PC-9 (cell line): ENCODE measurements around the gene MOGAT1.

Source experiments
- EZH2 ChIP-seq: fragments of 200-600 bp; sonication (generic); IDR thresholded peaks from 2 replicates; pipeline ENCODE4 v1.8.0; 2017; ENCODE audit warnings: antibody characterized with exemption, low read depth
- TF ChIP-seq, protein P1 (sequence below): fragments of 200-600 bp; sonication (generic); conservative IDR thresholded peaks from 2 replicates; pipeline ENCODE4 v1.6.1; 2017; ENCODE audit warnings: mixed run types, antibody characterized with exemption, mild to moderate bottlenecking, moderate library complexity

DNA sequence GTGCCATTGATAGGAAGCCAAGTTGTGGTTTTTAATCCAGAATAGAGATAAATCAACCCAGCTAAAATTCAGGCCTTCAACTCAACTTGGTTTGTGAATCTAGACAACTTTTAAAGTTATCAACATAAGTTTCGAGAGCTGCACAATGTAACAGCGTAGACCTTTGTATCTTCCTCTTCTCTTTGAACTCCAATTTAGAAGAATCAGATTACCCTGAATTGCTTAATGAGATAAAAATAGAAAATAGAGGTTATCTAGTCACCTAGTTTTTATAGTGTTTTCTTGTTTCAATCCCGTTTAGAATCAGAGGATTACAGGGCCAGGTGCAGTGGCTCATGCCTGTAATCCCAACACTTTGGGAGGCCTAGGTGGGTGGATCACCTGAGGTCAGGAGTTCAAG, 12.3 kb downstream of the MOGAT1 start:
- TF ChIP-seq, protein P1, sequence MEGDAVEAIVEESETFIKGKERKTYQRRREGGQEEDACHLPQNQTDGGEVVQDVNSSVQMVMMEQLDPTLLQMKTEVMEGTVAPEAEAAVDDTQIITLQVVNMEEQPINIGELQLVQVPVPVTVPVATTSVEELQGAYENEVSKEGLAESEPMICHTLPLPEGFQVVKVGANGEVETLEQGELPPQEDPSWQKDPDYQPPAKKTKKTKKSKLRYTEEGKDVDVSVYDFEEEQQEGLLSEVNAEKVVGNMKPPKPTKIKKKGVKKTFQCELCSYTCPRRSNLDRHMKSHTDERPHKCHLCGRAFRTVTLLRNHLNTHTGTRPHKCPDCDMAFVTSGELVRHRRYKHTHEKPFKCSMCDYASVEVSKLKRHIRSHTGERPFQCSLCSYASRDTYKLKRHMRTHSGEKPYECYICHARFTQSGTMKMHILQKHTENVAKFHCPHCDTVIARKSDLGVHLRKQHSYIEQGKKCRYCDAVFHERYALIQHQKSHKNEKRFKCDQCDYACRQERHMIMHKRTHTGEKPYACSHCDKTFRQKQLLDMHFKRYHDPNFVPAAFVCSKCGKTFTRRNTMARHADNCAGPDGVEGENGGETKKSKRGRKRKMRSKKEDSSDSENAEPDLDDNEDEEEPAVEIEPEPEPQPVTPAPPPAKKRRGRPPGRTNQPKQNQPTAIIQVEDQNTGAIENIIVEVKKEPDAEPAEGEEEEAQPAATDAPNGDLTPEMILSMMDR, result no peak
- no peak for TF ChIP-seq EZH2
